GM20431 (cell line): ENCODE measurements around the gene HAPLN2.
"Not testable (repeated sequence)": the region's sequence is repeated elsewhere in the genome, so short reads cannot be mapped to it uniquely, and the experiment has no call there.

Source experiments
- in situ Hi-C: fragments of 300-500 bp; cut with MseI, MboI; formaldehyde crosslinking; loops from one replicate; pipeline ENCODE4 v1.15.0; 2020; ENCODE audit warnings: low sequenced_read_pairs; ENCODE audit not compliant: unreplicated experiment

The HAPLN2 gene

GRCh38 chr1:156615946-156616345 lies 3.3 kb upstream of the HAPLN2 start:
- in situ Hi-C loops = no loop called here

GRCh38 chr1:156616463-156616862 lies 2.8 kb upstream of the HAPLN2 start:
- in situ Hi-C loops = no loop called here

- in situ Hi-C loops = no loop called here
Measured at GRCh38 chr1:156619582-156619955, 354 bp downstream of the HAPLN2 start.

- in situ Hi-C loops = no loop called here
Measured at GRCh38 chr1:156622581-156623297, 3.5 kb downstream of the HAPLN2 start.

GRCh38 chr1:156623946-156624813 lies 5.0 kb downstream of the HAPLN2 start:
- in situ Hi-C loops = no loop called here

GRCh38 chr1:156624814-156625435 lies 5.7 kb downstream of the HAPLN2 start:
- in situ Hi-C loops = no loop called here

GRCh38 chr1:156625436-156626078 lies 6.3 kb downstream of the HAPLN2 start:
- in situ Hi-C loops = no loop called here

GRCh38 chr1:156626079-156626438 lies 6.8 kb downstream of the HAPLN2 start:
- in situ Hi-C loops = no loop called here

GRCh38 chr1:156627313-156627880 lies 8.2 kb downstream of the HAPLN2 start:
- in situ Hi-C loops = no loop called here

- in situ Hi-C loops = no loop called here
Measured at GRCh38 chr1:156629823-156630449, 10.7 kb downstream of the HAPLN2 start.

- in situ Hi-C loops = not testable (repeated sequence)
Measured at GRCh38 chr1:156631152-156631551, 11.9 kb downstream of the HAPLN2 start.

GRCh38 chr1:156632355-156632754 lies 13.1 kb downstream of the HAPLN2 start:
- in situ Hi-C loops = no loop called here

- in situ Hi-C loops = no loop called here
Measured at GRCh38 chr1:156638189-156638985, 19.2 kb downstream of the HAPLN2 start.

GRCh38 chr1:156639601-156640101 lies 20.4 kb downstream of the HAPLN2 start:
- in situ Hi-C loops = no loop called here

- in situ Hi-C loops = no loop called here
Measured at GRCh38 chr1:156640842-156641706, 21.9 kb downstream of the HAPLN2 start.

- in situ Hi-C loops = no loop called here
Measured at GRCh38 chr1:156641761-156642264, 22.6 kb downstream of the HAPLN2 start, which contains the start of gene BCAN. TSS of gene BCAN (plus strand) at chr1:156642117. CDS start at chr1:156646055, 3,938 bp downstream.

- in situ Hi-C loops = no loop called here
Measured at GRCh38 chr1:156642265-156643048, 23.2 kb downstream of the HAPLN2 start.
